Neural progenitor cell (in vitro differentiated cells): ENCODE results near the gene ANKRD60. TPM values are rescaled to one million over a fixed set of nuclear protein-coding genes. Genes with fewer than 3 reads are reported as not detected.

Experiments
- DNase-seq: peaks from one replicate; pipeline ENCODE4 v3.0.0-alpha.2; 2016; ENCODE audit warnings: low spot score
- H2AFZ ChIP-seq: fragments of 200-600 bp; sonication (generic); replicated peaks from 2 replicates; pipeline ENCODE4 v1.6.1; 2016; ENCODE audit warnings: antibody characterized with exemption
- H3F3A ChIP-seq: fragments of 200-600 bp; sonication (generic); 2 replicates; pipeline ENCODE4 v1.6.1; 2016; ENCODE audit warnings: antibody characterized with exemption, low read depth
- H3K27ac ChIP-seq: fragments of 200-600 bp; sonication (generic); 2 replicates; pipeline ENCODE4 v1.5.1; 2016; ENCODE audit warnings: mild to moderate bottlenecking
- H3K27me3 ChIP-seq: fragments of 200-600 bp; sonication (generic); 2 replicates; pipeline ENCODE4 v1.6.1; 2016; ENCODE audit warnings: mild to moderate bottlenecking, moderate library complexity
- H3K36me3 ChIP-seq: fragments of 200-600 bp; sonication (generic); 2 replicates; pipeline ENCODE4 v1.5.1; 2016
- H3K4me1 ChIP-seq: fragments of 200-600 bp; sonication (generic); 2 replicates; pipeline ENCODE4 v1.6.1; 2016; ENCODE audit warnings: mixed run types
- H3K4me2 ChIP-seq: fragments of 200-600 bp; sonication (generic); 2 replicates; pipeline ENCODE4 v1.6.1; 2016
- H3K4me3 ChIP-seq: fragments of 200-600 bp; sonication (generic); 2 replicates; pipeline ENCODE4 v1.5.1; 2016
- H3K79me2 ChIP-seq: fragments of 200-600 bp; sonication (generic); 2 replicates; pipeline ENCODE4 v1.6.1; 2016; ENCODE audit warnings: low read depth
- H3K9ac ChIP-seq: fragments of 200-600 bp; sonication (generic); 2 replicates; pipeline ENCODE4 v1.6.1; 2016
- H3K9me3 ChIP-seq: fragments of 200-600 bp; sonication (generic); 2 replicates; pipeline ENCODE4 v1.5.1; 2016; ENCODE audit warnings: low read depth
- H4K20me1 ChIP-seq: fragments of 200-600 bp; sonication (generic); 2 replicates; pipeline ENCODE4 v1.6.1; 2016; ENCODE audit warnings: low read depth
- H3K27ac Mint-ChIP-seq: 3 replicates; pipeline ENCODE4 v1.8.0; 2021; ENCODE audit warnings: mixed read lengths
- H3K27me3 Mint-ChIP-seq: 2 replicates; pipeline ENCODE4 v1.8.0; 2022; ENCODE audit warnings: low read depth, mild to moderate bottlenecking, inconsistent platforms, moderate library complexity, mixed read lengths; ENCODE audit not compliant: insufficient read depth
- H3K36me3 Mint-ChIP-seq: 3 replicates; pipeline ENCODE4 v1.8.0; 2021; ENCODE audit warnings: mixed read lengths
- H3K4me1 Mint-ChIP-seq: 3 replicates; pipeline ENCODE4 v1.8.0; 2021; ENCODE audit warnings: mixed read lengths
- H3K4me3 Mint-ChIP-seq: 3 replicates; pipeline ENCODE4 v1.8.0; 2021; ENCODE audit warnings: mild to moderate bottlenecking, moderate library complexity, mixed read lengths
- H3K9me3 Mint-ChIP-seq: 3 replicates; pipeline ENCODE4 v1.8.0; 2020; ENCODE audit warnings: mixed read lengths
- CTCF ChIP-seq: fragments of 200-600 bp; sonication (generic); IDR thresholded peaks from 2 replicates; pipeline ENCODE4 v1.5.1; 2017; ENCODE audit warnings: antibody characterized with exemption, mild to moderate bottlenecking
- EZH2 ChIP-seq: fragments of 200-600 bp; sonication (generic); IDR thresholded peaks from 2 replicates; pipeline ENCODE4 v1.6.1; 2017; ENCODE audit warnings: antibody characterized with exemption, mild to moderate bottlenecking, moderate library complexity
- EZH2phosphoT487 ChIP-seq: fragments of 200-600 bp; sonication (generic); IDR thresholded peaks from 2 replicates; pipeline ENCODE4 v1.6.1; 2017; ENCODE audit warnings: antibody characterized with exemption
- total RNA-seq: library from RNA; depleted of rRNA; stranded (reverse); fragments of >200 nt; gene quantifications from 2 replicates; pipeline ENCODE4 v1.2.3, GENCODE V29; 2015; ENCODE audit warnings: low replicate concordance

Gene ANKRD60
- total RNA-seq, 1 donor from 2014 or later = not detected

DNA sequence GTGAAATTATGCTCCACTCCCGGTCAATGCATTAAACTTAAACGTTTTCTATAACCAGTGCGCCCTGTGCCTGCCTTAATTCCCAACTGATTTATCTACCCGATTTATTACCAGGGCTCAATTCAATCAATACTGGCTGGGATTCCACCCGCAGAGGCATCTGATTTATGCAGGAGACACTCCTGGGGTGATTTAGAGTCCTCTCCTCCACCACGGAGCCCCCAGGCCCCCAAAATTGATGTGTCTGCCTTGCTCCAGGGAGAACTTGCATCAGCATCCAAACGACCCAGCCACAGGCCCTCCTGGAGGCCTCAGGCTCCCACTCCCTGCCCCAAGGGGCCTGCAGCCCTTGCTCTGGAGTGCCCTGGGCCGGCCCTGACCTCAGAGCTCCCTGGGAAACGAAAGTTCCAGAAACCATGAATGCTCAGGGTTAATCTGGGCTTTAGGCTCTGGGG lies 29.5 kb downstream of the ANKRD60 start:
- TF ChIP-seq EZH2phosphoT487 (no peak), EZH2 (no peak), CTCF (no peak)
- H3K27ac ChIP-seq = no peak overlapping the region
- no peak overlapping the region for H3K4me3 ChIP-seq
- Mint-ChIP-seq H3K4me3 (no peak overlapping the region), H3K36me3 (no peaks in the 10 kb centered on the region), H3K9me3 (peaks cover 2% of the 10 kb centered on the region), H3K4me1 (no peaks in the 10 kb centered on the region), H3K27me3 (no peaks in the 10 kb centered on the region), H3K27ac (no peak overlapping the region)
- no peak overlapping the region for H3K4me2 ChIP-seq
- DNase-seq = no peak
- H4K20me1 ChIP-seq = no peaks in the 10 kb centered on the region
- H3K4me1 ChIP-seq = no peaks in the 10 kb centered on the region
- no peak overlapping the region for H3K9ac ChIP-seq
- no peaks in the 10 kb centered on the region for H3K27me3 ChIP-seq
- H3K36me3 ChIP-seq = no peaks in the 10 kb centered on the region
- no peaks in the 10 kb centered on the region for H3K9me3 ChIP-seq
- no peak overlapping the region for H2AFZ ChIP-seq
- no peaks in the 10 kb centered on the region for H3K79me2 ChIP-seq
- no peaks in the 10 kb centered on the region for H3F3A ChIP-seq

DNA sequence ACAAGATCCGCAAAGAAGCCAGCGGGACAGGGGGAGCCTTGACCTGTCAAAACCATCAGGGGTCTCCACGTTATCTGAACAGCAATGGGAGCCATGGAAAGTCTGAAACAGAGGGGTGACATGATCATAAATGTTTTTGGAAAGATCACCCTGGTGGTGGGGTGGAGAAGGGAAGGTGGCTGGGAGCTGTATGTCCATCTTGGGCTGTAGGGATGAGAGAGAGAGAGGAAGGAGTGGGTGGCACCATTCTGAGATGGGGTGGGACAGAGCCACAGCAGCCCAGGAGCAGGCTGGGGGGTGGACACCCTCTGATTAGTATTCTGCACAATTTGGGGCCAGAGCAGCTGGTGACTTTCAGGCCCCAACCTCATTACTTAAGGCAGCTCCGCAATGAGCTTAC lies 30.1 kb downstream of the ANKRD60 start:
- Mint-ChIP-seq H3K9me3 (peaks cover 2% of the 10 kb centered on the region), H3K4me3 (no peak overlapping the region), H3K27ac (no peak overlapping the region), H3K36me3 (no peaks in the 10 kb centered on the region), H3K4me1 (no peaks in the 10 kb centered on the region), H3K27me3 (no peaks in the 10 kb centered on the region)
- Histone ChIP-seq H3F3A (no peaks in the 10 kb centered on the region), H3K27me3 (no peaks in the 10 kb centered on the region), H3K4me2 (no peak overlapping the region), H3K27ac (no peak overlapping the region), H3K9me3 (no peaks in the 10 kb centered on the region), H3K79me2 (no peaks in the 10 kb centered on the region), H3K4me3 (no peak overlapping the region), H3K9ac (no peak overlapping the region), H3K4me1 (no peaks in the 10 kb centered on the region), H3K36me3 (no peaks in the 10 kb centered on the region), H4K20me1 (no peaks in the 10 kb centered on the region), H2AFZ (no peak overlapping the region)
- no peak for DNase-seq
- TF ChIP-seq EZH2 = no peak
- no peak for TF ChIP-seq CTCF
- TF ChIP-seq EZH2phosphoT487 = no peak

GRCh38 chr20:58197185-58197469 lies 31.3 kb downstream of the ANKRD60 start:
- Histone ChIP-seq H3K9ac (no peak overlapping the region), H3F3A (no peaks in the 10 kb centered on the region), H3K4me3 (no peak overlapping the region), H3K4me1 (no peaks in the 10 kb centered on the region), H3K36me3 (no peaks in the 10 kb centered on the region), H3K27ac (no peak overlapping the region), H3K9me3 (no peaks in the 10 kb centered on the region), H3K79me2 (no peaks in the 10 kb centered on the region), H3K27me3 (no peaks in the 10 kb centered on the region), H4K20me1 (no peaks in the 10 kb centered on the region), H2AFZ (no peak overlapping the region), H3K4me2 (no peak overlapping the region)
- TF ChIP-seq EZH2 (no peak), CTCF (no peak), EZH2phosphoT487 (no peak)
- Mint-ChIP-seq H3K9me3 (peaks cover 2% of the 10 kb centered on the region), H3K4me1 (no peaks in the 10 kb centered on the region), H3K27me3 (peaks cover under 1% of the 10 kb centered on the region), H3K36me3 (no peaks in the 10 kb centered on the region), H3K4me3 (no peak overlapping the region), H3K27ac (no peak overlapping the region)
- DNase-seq = no peak
